HG02852 (cell line): ENCODE measurements around the gene CCAR1.
"Not testable (repeated sequence)": the region's sequence is repeated elsewhere in the genome, so short reads cannot be mapped to it uniquely, and the experiment has no call there.

Experiments
- ATAC-seq: cut with Tn5 transposase; IDR thresholded peaks from one replicate; pipeline ENCODE4 v1.9.1; 2021; ENCODE audit warnings: mild to moderate bottlenecking, moderate library complexity; ENCODE audit not compliant: unreplicated experiment

Gene CCAR1

DNA sequence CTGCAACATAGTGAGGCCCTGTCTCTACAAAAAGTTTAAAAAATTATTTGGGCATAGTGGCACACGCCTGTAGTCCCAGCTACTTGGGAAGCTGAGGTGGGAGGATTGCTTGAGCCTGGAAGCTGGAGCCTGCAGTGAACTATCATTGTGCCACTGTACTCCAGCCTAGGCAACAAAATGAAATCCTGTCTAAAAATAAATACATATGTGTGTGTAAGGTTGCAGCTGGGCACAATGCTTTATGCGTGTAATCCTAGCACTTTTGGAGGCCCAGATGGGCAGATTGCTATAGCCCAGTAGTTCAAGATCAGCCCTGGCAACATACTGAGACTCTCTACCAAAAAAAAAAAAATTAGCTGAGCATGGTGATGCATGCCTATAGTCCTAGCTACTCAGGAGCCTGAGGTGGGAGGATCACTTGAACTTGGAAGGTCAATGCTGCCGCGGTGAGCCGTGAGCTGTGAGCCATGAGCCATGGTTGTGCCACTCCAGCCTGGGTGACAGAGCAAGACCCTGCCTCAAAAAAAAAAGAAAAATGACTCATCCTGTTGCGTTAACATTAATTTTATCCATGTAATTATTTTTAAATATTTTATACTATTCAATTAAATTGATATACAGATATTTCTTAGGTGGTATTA lies 38.3 kb downstream of the CCAR1 start:
- ATAC-seq: no peak

DNA sequence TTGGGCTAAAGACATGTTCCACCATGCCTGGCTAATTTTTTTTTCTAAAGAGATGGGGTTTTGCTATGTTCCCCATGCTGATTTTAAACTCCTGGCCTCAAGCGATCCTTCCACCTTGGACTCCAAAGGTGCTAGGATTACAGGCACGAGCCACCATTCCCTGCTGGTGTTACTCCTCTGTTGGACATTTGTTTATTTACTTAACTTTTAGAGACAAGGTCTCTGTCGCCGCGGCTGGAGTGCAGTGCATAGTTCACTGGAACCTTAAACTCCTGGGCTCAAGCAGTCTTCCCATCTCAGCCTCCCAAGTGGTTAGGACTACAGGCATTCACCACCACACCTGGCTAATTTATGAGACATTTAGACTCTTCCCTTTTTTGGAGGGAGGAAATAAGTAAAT lies 38.9 kb downstream of the CCAR1 start:
- no peak for ATAC-seq

DNA sequence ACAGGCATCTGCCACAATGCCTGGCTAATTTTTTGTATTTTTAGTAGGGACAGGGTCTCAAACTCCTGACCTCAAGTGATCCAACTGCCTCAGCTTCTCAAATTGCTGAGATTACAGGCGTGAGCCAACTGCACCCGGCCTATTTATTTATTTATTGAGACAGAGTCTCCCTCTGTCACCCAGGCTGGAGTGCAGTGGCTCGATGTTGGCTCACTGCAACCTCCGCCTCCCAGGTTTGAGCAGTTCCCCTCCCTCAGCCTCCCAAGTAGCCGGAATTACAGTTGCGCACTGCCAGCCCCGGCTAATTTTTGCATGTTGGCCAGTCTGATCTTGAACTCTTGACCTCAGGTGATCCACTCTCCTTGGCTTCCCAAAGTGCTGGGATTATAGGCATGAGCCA lies 46.4 kb downstream of the CCAR1 start:
- not testable (repeated sequence) for ATAC-seq

DNA sequence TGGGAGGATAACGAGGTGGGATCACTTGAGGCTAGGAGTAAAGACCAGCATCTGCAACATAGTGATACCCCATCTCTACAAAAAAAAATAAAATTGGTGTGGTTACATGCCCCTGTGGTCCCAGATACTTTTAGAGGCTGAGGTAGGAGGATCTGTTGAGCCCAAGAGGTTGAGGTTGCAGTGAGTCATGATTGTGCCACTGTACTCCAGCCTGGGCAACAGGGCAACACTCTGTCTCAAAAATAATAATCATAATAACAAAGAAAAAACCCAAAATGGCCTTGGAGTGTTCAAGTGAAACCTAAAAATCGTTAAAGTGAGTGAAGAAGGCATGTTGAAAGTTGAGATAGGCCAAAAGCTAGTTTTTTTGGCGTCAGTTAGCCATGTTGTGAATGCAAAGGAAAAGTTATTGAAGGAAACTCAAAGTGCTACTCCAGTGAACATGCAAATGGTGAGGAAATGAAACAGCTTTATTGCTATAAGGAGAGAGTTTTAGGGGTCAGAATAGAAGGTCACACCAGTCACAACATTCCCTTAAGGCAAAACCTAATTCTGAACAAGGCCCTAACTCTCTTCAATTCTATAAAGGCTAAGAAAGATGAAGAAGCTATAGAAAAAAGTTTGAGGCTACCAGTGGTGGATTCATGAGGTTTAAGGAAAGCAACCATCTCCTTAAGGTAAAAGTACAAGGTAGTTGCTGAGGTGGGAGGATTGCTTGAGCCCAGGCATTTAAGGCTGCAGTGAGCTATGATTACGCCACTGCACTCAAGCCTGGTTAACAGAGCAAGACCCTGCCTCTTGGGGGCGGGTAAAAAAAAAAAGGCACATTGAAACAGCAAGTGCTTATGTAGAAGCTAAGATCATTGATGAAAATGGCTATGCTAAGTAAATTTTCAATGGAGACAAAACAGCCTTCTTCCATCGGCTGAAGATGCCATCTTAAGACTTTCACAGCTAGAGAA lies 60.9 kb downstream of the CCAR1 start:
- ATAC-seq: no peak

DNA sequence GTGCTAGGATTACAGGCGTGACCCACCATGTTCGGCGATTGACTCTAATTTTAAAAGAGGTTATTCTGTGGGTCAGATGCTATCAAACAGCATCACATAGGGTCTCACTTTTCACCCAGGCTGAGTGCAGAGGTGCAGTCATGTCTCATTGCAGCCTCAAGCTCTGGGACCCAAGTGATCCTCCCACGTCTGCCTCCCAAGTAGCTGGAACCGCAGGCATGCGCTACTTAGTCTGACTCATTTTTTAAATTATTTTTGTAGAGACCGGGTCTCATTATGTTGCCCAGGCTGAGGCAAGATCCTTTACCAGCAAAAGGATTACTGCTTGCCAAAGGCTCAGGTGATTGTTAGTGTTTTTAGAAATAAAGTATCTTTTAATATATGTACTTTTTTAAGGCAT lies 63.4 kb downstream of the CCAR1 start:
- ATAC-seq: no peak

DNA sequence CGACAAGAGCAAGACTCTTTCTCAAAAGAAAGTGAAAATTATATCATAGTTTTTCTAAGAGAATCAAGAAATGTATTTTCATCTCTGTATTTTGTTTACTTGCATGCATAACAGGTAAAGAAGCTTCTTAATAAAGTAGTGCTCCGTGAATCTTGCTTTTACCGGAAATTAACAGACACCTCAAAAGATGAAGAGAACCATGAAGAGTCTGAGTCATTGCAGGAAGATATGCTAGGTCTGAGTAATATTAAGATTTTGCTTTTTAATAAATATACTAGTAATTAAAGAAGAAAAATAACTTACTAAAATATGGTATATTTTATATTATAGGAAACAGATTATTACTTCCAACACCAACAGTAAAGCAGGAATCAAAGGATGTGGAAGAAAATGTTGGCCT lies 66.8 kb downstream of the CCAR1 start:
- ATAC-seq: no peak

DNA sequence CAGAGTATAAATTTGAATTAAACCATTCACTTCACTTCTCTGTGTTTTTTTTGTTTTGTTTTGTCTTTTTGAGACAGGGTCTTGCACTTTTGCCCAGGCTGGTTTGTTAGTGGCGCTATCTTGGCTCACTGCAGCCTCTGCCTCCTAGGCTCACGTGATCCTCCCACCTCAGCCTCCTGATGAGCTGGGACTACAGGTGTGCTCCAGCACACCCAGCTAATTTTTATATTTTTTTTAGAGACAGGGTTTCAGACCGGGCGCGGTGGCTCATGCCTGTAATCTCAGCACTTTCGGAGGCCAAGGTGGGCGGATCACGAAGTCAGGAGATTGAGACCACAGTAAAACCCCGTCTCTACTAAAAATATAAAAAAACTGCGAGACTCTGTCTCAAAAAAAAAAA lies 69.4 kb downstream of the CCAR1 start:
- ATAC-seq: no peak

DNA sequence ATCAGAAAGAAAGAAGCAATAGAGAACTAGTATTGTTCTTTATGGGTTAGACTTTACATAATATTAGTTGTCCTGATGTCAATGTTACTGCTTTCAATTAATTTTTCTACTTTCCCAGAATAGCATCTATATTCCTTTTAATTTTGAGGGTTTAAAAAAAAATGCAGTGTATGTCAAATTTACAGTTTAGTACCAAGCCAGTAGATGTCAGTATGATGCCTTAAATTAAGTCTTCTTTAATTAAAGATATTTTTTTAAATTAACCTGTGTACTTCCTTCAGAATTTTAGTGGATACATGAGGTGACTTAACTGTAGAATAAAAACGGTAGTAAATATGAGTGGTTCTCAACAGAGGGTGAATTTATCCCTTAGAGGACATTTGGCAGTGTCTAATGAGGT lies 71.1 kb downstream of the CCAR1 start:
- ATAC-seq: no peak

DNA sequence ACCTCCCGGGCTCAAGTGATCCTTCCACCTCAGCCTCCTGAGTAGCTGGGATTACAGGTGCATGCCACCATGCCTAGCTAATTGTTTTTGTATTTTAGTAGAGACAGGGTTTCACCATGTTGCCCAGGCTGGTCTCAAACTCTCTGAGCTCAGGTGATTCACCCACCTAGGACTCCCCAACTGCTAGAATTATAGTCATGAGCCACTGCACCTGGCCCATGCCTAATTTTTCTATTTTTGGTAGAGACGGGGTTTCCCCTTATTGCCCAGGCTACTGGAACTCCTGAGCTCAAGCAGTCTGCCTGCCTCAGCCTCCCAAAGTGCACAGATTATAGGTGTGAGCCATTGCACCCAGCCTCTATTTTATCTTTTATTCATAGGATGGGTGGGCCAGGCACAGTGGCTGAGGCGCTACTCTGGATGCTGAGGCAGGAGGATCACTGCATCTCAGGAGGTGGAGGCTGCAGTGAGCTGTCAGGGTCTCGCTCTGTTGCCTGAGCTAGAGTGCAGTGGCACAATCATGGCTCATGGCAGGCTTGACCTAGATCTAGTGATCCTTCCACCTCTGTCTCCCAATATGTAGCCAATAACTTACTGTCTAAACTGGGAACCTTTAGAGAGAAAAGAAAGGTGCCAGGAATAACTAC lies 75.0 kb downstream of the CCAR1 start:
- no peak for ATAC-seq

DNA sequence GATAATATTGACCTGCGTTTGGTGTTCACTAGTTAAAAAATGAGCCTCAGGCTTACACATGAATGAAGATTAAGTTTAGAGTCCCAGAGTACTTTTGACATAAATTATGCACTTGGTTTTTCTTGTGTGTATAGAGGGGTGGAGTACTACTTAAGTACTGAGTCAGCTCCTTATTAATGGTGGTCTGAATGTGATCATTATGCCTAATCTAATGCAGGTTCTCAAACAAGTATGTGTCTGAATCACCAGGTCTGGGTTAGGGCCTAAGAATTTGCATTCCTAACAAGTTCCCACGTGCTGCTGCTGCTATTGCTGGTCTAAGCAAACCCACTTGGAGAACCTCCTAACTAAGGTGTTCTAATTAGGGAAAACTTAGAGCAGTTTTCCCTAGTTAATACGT lies 75.6 kb downstream of the CCAR1 start:
- no peak for ATAC-seq

DNA sequence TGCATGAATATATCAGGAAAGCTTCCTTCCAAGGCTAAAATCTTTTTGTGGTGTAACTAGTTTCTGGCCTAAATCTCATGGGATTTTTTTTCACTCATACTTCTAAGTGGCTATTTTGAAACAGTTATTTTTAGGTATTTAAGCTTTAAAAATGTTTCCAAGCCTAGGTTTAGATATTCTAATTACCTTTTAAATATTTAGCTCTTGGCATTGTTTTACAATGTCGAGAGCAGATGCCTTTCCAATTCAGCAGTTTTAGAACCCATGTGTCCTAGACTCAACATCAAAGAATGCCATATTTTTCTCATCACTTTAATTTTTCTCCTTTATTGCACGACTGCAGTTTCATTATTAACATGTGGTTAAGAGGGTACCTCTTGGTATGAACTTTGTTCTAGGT lies 79.2 kb downstream of the CCAR1 start:
- no peak for ATAC-seq

DNA sequence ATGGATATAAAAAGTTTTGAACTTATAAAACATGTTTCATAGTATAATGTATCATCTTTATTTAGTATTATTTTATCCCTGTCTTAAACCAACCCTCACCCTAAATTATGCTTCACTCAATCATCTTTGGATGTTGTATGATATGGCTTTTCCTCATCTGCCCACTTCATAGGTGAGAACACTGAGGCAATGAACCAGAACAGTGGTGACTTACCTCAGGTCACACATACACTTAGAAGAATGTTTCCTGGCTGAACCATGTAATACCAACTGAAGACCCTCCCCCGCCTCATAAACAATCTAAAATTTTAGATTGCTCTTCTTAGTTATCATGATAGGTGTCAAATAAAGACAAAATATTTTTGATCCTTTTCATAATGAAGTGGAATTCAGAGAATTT lies 83.7 kb downstream of the CCAR1 start:
- ATAC-seq: no peak

DNA sequence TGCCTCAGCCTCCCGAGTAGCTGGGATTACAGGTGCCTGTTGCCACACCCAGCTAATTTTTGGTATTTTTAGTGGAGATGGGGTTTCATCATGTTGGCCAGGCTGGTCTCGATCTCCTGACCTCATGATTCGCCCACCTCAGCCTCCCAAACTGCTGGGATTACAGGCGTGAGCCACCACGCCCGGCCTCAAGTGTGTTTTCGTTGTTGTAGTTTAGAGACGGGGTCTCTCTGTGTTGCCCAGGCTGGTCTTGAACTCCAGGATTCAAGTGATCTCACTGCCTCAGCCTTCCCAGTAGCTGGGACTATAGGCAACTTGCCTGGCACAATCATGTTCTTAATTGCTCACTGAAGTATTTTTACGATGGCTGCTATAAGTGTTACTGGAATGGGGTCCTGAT lies 89.8 kb downstream of the CCAR1 start:
- ATAC-seq: not testable (repeated sequence)

DNA sequence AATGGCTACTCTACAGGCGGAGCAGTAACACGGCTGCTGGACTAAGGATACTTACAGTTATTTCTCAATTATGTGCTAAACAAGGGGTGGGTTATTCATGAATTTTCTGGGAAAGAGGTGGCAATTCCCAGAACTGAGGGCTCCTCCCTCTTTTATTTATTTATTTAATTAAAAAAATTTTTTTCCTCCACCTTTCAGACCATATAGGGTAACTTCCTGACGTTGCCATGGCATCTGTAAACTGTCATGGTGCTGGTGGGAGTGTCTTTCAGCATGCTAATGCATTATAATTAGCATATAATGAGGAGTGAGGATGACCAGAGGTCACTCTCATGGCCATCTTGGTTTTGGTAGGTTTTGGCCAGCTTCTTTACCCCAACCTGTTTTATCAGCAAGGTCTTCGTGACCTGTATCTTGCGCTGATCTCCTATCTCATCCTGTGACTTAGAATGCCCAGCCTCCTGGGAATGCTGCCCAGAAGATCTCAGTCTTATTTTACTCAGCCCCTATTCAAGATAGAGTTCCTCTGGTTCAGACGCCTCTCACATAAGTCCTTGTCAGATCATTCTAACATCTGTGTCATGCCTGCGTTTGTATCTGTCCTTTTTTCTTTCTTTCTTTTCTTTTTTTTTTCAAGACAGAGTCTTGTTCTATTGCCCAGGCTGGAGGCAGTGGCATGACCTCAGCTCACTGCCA lies 90.4 kb downstream of the CCAR1 start:
- ATAC-seq: no peak

DNA sequence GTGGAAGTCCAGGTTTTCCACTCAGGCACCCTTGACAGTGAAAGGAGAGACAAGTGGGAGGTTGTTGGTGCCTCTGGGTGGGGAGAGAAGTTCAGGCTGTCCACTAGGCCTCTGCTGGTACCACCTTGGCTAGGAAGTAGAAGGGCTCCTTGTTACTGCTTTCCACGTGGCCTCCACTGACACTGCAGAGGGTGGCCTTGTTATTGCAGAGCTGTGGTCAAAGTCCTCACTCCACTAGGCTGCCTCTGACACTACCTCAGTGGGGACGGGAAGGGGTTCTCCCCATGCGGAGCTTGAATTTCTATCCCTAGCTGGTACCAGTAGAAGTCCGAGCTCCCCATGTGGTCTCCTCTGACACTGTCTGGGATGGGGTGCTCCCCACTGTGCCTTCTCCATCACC lies 91.4 kb downstream of the CCAR1 start:
- no peak for ATAC-seq

DNA sequence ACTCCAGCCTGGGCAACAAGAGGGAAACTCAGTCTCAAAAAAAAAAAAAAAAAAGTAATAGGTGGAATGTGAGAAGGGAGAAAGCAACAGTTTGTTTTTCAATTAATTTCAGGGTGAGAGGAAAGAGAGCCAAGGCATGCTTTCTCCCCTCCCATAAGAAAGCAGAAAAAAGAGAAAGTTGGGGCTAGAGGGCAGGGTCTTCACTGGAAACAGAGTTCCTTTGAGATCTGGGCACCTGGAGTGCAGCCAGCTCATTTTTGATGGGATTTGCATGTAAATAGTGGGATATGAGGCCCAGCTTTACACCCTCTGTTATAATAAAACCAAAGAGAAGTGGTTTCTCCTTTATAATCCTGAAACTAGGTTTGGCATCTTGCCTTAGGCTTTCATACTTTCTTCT lies 92.5 kb downstream of the CCAR1 start:
- ATAC-seq: no peak

DNA sequence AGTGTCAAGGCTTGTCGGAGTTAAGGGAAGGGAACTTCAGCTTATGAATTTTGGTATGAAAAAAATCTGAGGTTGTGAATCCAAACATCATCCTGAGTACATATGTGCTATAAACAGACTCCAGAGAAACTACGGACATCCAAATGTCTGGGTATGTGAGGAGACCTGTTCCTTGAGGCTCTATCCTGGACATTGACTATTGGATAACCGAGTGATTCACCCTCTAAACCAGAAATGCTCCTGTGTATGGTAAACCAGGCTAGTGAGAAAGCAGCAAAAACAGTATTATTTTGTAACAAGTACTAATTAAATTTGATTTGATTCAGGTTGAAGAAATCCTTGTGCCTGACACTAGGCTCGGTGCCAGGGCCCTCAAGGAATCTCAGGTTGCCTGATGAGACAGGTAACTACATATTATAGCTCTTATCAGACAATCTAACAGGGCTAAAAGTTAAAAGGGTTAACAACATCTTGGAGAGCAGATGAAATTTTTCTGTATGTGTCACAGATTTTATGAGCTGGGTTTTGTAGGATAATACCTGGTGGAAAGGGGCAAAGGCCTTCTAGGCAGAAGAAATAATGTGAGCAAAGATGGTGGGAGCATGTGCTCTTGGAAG lies 95.9 kb downstream of the CCAR1 start:
- no peak for ATAC-seq

DNA sequence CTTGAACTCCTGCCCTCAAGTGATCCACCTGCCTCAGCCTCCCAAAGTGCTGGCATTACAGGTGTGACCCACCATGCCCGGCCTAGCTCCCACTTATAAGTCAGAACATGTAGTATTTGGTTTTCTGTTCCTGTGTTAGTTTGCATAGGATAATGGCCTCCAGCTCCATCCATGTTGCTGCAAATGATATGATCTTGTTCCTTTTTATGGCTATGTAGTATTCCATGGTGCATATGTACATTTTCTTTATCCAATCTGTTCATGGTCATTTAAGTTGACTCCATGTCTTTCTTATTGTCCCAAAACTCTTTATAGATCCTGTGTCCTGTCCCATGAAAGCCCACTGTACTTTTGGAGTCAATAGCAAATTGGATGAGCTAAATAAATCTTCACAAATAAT lies 99.3 kb downstream of the CCAR1 start:
- not testable (repeated sequence) for ATAC-seq

DNA sequence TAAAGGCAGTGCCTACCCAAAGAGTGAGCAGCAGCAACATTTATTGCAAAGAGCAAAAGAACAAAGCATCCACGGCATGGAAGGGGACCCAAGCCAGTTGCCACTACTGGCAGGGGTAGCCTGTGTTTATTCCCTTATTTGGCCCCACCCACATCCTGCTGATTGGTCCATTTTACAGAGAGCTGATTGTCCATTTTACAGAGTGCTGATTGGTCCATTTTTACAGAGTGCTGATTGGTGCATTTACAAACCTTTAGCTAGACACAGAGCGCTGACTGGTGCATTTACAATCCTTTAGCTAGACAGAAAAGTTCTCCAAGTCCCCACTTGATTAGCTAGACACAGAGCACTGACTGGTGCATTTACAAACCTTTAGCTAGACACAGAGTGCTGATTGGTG lies 101.6 kb downstream of the CCAR1 start:
- not testable (repeated sequence) for ATAC-seq

DNA sequence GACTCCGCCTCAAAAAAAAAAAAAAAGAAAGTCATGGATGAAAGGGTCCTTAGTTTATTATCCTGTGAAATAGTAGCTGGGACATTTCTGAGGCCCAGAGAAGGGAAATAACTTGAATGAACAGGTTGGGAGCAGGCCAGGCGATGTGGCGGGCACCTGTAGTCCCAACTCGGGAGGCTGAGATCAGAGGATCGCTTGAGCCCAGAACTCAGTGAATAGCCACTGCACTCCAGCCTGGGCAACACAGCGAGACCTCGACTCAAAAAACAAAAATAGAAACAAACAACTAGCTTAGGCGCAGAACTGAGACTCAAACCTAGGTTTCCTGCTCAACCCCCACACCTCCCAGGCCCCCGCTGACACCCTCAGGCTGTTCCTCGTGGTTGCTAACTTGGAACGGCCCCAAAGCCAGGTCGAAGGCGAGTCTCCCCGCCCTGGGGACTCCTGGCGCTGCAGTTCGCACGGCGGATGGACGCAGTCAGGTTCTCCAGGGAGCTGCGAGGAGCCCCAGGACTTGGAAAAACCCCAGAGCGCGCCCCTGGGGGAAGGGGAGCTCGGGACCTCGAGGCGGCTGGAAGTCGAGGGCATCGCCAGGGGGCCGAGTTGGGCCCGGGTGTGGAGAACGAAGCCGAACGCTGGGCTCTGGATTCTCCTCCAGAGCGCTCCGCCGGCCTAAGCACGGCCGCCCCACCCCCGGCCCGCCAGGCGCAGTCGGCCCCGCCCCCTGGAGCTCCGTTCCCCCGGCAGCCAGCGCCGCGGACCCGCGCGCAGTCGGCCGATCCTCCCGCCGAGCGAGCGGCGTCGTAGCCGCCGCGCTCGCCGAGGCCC lies 105.9 kb downstream of the CCAR1 start, which contains the start of gene STOX1:
Gene STOX1 (plus strand): TSS at position 768 of the 828 bp plus-strand sequence. CDS start 93 bp downstream, outside the sequence.
- ATAC-seq: no peak
